ENCODE data around the gene CRTAP.

- no peak for TF ChIP-seq CTCF (IDR thresholded peaks at IDR 0.05)
- TF ChIP-seq POLR2AphosphoS5 (IDR thresholded peaks at IDR 0.05): no peak
Measured at GRCh38 chr3:33181229-33181628, 67.4 kb downstream of the CRTAP start.
